GM23248 (cell line): ENCODE measurements around the gene MDN1.

Source experiments
- EZH2 ChIP-seq: fragments of 200-600 bp; sonication (generic); IDR thresholded peaks from 2 replicates; pipeline ENCODE4 v1.6.1; 2018; ENCODE audit warnings: antibody characterized with exemption, mild to moderate bottlenecking; ENCODE audit not compliant: insufficient read depth, poor library complexity, severe bottlenecking
- EZH2phosphoT487 ChIP-seq: fragments of 200-600 bp; sonication (generic); IDR thresholded peaks from 2 replicates; pipeline ENCODE4 v1.6.1; 2018; ENCODE audit warnings: antibody characterized with exemption, moderate library complexity, mild to moderate bottlenecking, low read depth; ENCODE audit not compliant: insufficient read depth

DNA sequence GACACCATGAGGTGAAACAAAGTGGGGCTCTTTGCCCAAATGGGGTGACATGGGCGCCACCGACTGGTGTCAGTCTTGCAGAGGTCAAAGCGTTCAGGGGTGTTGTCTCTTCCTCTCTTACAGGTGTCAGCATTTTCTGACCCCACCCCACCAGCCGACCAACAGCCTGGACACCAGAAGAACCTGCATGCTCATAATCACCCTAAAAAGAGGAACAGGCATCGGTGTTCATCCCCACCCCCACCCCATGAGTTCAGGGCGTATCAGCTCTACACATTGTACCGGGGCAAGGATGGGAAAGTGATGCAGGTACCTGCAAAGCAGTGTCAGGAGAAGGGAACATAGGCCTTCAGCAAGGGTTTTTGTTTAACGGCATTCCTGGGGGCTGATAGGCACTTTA is 195.8 kb downstream of the MDN1 start:
- TF ChIP-seq EZH2 = no peak
- no peak for TF ChIP-seq EZH2phosphoT487
